ENCODE data around the gene OLA1.

The OLA1 gene

DNA sequence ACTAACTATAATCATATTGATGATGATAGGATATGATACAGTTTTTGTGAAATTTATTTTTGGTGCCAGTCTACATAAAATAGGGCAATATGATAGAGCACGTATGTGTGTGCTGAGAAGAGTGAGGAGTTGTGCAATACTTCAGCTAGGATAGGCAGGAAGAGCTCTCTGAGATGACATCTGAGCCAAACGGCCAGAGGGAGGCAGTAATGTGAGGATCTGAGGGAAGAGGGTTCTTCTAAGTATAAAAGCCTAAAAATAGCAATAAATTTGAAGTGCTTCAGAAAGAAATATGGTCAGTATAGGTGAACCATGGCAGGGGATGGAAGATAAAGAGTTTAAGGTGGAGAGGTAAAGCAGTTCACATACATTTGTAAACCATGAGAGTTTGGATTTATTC lies 102.5 kb downstream of the OLA1 start:
- peaks cover 4% of the 10 kb centered on the region for H3K36me3 Mint-ChIP-seq
- no peaks in the 10 kb centered on the region for H3K9me3 Mint-ChIP-seq
- DNase-seq = no peak
- H3K4me1 Mint-ChIP-seq = no peaks in the 10 kb centered on the region
- H3K27me3 Mint-ChIP-seq = no peaks in the 10 kb centered on the region
- H3K27ac Mint-ChIP-seq = no peak overlapping the region
- no peak overlapping the region for H3K4me3 Mint-ChIP-seq
- CTCF ChIA-PET = interaction anchor here (0.7 kb wide), 1 partner anchor 196 kb away, joined by 4 read pairs; no protein-coding TSS in a partner anchor

DNA sequence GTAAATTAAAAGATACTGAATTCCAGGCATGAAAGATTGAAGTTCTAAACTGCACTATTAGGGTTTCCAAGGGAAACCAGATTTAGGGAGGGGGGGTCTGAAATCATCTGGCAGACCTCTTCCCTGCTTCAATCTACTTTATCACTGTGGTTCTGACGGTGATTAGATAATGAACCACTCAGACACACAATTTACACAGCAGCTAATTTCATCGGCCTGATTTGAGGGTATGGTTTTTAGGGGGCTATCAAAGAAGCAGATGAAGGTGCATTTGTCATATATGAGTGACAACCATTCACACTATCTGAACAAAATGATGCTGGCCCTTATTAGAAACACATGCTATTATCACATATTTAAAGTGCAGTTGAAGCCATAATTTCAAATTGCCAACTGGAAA lies 106.0 kb downstream of the OLA1 start:
- Mint-ChIP-seq H3K27ac (no peak overlapping the region), H3K4me1 (no peaks in the 10 kb centered on the region), H3K4me3 (no peak overlapping the region), H3K36me3 (peaks cover 8% of the 10 kb centered on the region), H3K9me3 (no peaks in the 10 kb centered on the region), H3K27me3 (no peaks in the 10 kb centered on the region)
- DNase-seq = no peak
- CTCF ChIA-PET = no interaction called here

GRCh38 chr2:174138161-174138560 lies 110.2 kb downstream of the OLA1 start:
- H3K9me3 Mint-ChIP-seq = no peaks in the 10 kb centered on the region
- H3K4me1 Mint-ChIP-seq = no peaks in the 10 kb centered on the region
- H3K4me3 Mint-ChIP-seq = no peak overlapping the region
- H3K27me3 Mint-ChIP-seq = no peaks in the 10 kb centered on the region
- H3K36me3 Mint-ChIP-seq = peaks cover 14% of the 10 kb centered on the region
- no peak overlapping the region for H3K27ac Mint-ChIP-seq
- CTCF ChIA-PET = interaction anchor here (0.9 to 1.9 kb wide), 4 partner anchors 11 to 1105 kb away, joined by 3 to 10 read pairs (median 5); no protein-coding TSS in a partner anchor
- no peak for DNase-seq

- DNase-seq = no peak
- H3K4me1 Mint-ChIP-seq = no peaks in the 10 kb centered on the region
- H3K4me3 Mint-ChIP-seq = no peak overlapping the region
- no peaks in the 10 kb centered on the region for H3K27me3 Mint-ChIP-seq
- H3K27ac Mint-ChIP-seq = no peak overlapping the region
- no peaks in the 10 kb centered on the region for H3K9me3 Mint-ChIP-seq
- CTCF ChIA-PET = no interaction called here
- H3K36me3 Mint-ChIP-seq = peaks cover 13% of the 10 kb centered on the region
These were observed 112.4 kb downstream of the OLA1 start for GRCh38 chr2:174135981-174136380.

- no peak for DNase-seq
- no peaks in the 10 kb centered on the region for H3K4me1 Mint-ChIP-seq
- no peak overlapping the region for H3K27ac Mint-ChIP-seq
- CTCF ChIA-PET = no interaction called here
- H3K27me3 Mint-ChIP-seq = no peaks in the 10 kb centered on the region
- H3K9me3 Mint-ChIP-seq = no peaks in the 10 kb centered on the region
- peaks cover 1% of the 10 kb centered on the region for H3K36me3 Mint-ChIP-seq
- H3K4me3 Mint-ChIP-seq = no peak overlapping the region
These were observed 123.2 kb downstream of the OLA1 start for GRCh38 chr2:174125090-174125489.

- no peaks in the 10 kb centered on the region for H3K4me1 Mint-ChIP-seq
- no peaks in the 10 kb centered on the region for H3K27me3 Mint-ChIP-seq
- peaks cover 1% of the 10 kb centered on the region for H3K36me3 Mint-ChIP-seq
- no peak overlapping the region for H3K4me3 Mint-ChIP-seq
- no peaks in the 10 kb centered on the region for H3K9me3 Mint-ChIP-seq
- no peak for DNase-seq
- CTCF ChIA-PET = no interaction called here
- no peak overlapping the region for H3K27ac Mint-ChIP-seq
These were observed 124.2 kb downstream of the OLA1 start for GRCh38 chr2:174124181-174124580.

DNA sequence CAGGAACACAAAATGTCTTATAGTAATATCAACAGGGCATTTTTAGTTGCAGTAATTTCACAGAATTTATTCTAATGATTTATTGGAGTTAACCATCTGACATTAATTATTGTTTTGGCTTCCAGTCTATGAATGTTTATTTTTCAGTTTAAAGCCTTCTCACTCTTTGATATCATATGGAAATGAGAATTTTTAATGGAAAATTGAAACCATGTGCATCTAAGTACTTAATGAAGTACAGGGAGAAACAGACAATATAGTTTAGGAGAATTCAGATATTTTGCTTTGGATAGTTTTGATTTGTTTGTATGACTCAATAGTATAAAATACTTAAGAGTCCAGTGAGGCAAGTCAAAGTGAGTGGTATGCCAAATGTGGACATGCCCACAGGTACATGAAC lies 126.1 kb downstream of the OLA1 start:
- no peaks in the 10 kb centered on the region for H3K9me3 Mint-ChIP-seq
- no peaks in the 10 kb centered on the region for H3K4me1 Mint-ChIP-seq
- H3K27ac Mint-ChIP-seq = no peak overlapping the region
- H3K36me3 Mint-ChIP-seq = peaks cover 6% of the 10 kb centered on the region
- no peak overlapping the region for H3K4me3 Mint-ChIP-seq
- CTCF ChIA-PET = no interaction called here
- no peak for DNase-seq
- no peaks in the 10 kb centered on the region for H3K27me3 Mint-ChIP-seq

- Mint-ChIP-seq H3K9me3 (no peaks in the 10 kb centered on the region), H3K27me3 (no peaks in the 10 kb centered on the region), H3K36me3 (peaks cover 6% of the 10 kb centered on the region), H3K27ac (no peak overlapping the region), H3K4me1 (no peaks in the 10 kb centered on the region), H3K4me3 (no peak overlapping the region)
- no peak for DNase-seq
- CTCF ChIA-PET = no interaction called here
These were observed 126.7 kb downstream of the OLA1 start for GRCh38 chr2:174121612-174122011.

GRCh38 chr2:174121175-174121574 lies 127.2 kb downstream of the OLA1 start:
- Mint-ChIP-seq H3K4me3 (no peak overlapping the region), H3K36me3 (peaks cover 6% of the 10 kb centered on the region), H3K4me1 (no peaks in the 10 kb centered on the region), H3K9me3 (no peaks in the 10 kb centered on the region), H3K27me3 (no peaks in the 10 kb centered on the region), H3K27ac (no peak overlapping the region)
- no peak for DNase-seq
- CTCF ChIA-PET = no interaction called here

DNA sequence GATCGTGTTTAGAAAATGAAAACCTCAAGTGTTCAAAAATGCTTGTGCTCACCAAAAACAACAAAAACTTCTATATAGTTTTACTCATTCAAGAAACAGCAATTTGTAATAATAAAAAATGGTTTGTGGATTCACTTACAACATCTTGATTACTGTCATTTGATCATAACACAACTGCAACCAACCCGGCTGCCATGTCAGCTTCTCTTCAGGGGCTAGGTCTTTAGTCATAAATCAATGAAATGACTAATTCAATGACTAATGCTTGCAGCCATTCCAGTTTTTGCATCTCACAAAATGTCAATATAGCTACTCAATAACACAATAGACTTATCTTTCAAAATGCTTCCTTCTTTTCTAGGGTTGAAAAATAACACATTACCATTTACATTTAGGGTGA lies 128.0 kb downstream of the OLA1 start:
- Mint-ChIP-seq H3K9me3 (no peaks in the 10 kb centered on the region), H3K27ac (no peak overlapping the region), H3K36me3 (peaks cover 9% of the 10 kb centered on the region), H3K4me3 (no peak overlapping the region), H3K4me1 (no peaks in the 10 kb centered on the region), H3K27me3 (no peaks in the 10 kb centered on the region)
- CTCF ChIA-PET = no interaction called here
- no peak for DNase-seq

DNA sequence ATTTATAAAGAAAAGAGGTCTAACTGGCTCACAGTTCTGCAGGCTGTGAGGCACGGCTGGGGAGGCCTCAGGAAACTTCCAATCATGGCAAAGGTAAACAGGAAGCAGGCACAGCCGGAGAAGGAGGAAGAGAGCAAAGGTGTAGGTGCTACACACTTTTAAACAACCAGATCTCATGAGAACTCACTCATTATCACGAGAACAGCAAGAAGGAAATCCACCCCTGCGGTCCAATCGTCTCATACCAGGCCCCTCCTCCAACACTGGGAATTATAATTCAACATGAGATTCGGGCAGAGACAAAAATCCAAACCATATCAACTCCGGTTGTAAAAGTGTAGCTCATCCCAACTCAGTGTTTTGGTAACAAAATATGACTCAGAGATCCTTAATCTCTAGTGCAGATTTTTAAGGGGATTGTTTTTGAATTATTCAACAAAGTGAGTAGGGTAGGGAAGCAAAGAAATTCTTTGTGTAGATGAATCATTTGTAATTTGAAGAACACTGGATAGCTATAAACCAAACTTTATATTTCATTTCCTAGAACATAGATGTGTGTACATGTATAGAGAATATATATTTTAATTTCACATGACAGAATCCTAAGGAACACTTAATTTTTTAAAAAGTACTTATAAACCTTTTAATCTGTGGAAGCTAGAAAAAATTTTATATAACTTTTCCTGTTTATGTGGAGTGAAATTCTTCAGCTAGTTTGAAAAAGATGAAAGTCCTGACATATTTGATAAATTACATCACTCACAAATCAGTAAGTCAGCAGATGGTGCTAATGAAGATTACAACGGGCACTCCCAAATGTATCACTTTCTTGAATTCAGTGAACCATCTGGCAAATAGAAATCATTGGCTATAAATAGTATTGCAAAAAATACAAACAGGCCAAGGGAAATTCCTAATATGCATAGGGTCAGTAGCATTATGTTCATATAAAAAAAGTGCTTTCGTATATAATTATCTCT lies 130.1 kb downstream of the OLA1 start:
- Mint-ChIP-seq H3K27ac (no peak overlapping the region), H3K4me3 (no peak overlapping the region), H3K36me3 (peaks cover 15% of the 10 kb centered on the region), H3K27me3 (no peaks in the 10 kb centered on the region), H3K9me3 (no peaks in the 10 kb centered on the region), H3K4me1 (no peaks in the 10 kb centered on the region)
- DNase-seq = no peak
- CTCF ChIA-PET = interaction anchor here (0.8 kb wide), 1 partner anchor 223 kb away, joined by 3 read pairs; no protein-coding TSS in a partner anchor

- CTCF ChIA-PET = no interaction called here
- Mint-ChIP-seq H3K36me3 (peaks cover 10% of the 10 kb centered on the region), H3K27me3 (no peaks in the 10 kb centered on the region), H3K9me3 (no peaks in the 10 kb centered on the region), H3K4me3 (no peak overlapping the region), H3K27ac (no peak overlapping the region), H3K4me1 (no peaks in the 10 kb centered on the region)
- no peak for DNase-seq
These were observed 136.3 kb downstream of the OLA1 start for GRCh38 chr2:174112073-174112472.

- no peaks in the 10 kb centered on the region for H3K4me1 Mint-ChIP-seq
- DNase-seq = no peak
- peaks cover 1% of the 10 kb centered on the region for H3K36me3 Mint-ChIP-seq
- no peak overlapping the region for H3K4me3 Mint-ChIP-seq
- no peak overlapping the region for H3K27ac Mint-ChIP-seq
- H3K9me3 Mint-ChIP-seq = no peaks in the 10 kb centered on the region
- CTCF ChIA-PET = no interaction called here
- no peaks in the 10 kb centered on the region for H3K27me3 Mint-ChIP-seq
These were observed 139.8 kb downstream of the OLA1 start for GRCh38 chr2:174108579-174108978.

DNA sequence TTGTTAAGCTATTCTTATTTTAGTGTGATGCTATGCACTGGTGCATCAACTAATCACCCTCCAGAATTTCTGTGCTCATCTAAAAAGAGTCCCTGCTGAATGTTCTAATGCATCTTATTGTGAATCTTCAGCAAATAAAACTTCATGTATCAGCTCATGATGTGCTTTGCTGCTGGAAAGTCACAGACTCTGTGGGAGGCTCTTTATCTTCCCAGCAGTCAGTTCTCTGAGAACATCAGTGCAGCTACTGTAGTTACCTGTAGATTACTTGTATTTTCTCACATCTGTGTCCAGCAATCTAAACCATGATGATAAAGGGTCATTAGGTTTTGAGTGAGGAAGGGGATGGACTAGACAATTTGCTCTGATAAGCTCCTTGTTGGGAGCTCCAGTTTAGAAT lies 141.6 kb downstream of the OLA1 start:
- Mint-ChIP-seq H3K27ac (no peak overlapping the region), H3K27me3 (no peaks in the 10 kb centered on the region), H3K9me3 (no peaks in the 10 kb centered on the region), H3K36me3 (peaks cover 4% of the 10 kb centered on the region), H3K4me1 (no peaks in the 10 kb centered on the region), H3K4me3 (no peak overlapping the region)
- DNase-seq = no peak
- CTCF ChIA-PET = no interaction called here

DNA sequence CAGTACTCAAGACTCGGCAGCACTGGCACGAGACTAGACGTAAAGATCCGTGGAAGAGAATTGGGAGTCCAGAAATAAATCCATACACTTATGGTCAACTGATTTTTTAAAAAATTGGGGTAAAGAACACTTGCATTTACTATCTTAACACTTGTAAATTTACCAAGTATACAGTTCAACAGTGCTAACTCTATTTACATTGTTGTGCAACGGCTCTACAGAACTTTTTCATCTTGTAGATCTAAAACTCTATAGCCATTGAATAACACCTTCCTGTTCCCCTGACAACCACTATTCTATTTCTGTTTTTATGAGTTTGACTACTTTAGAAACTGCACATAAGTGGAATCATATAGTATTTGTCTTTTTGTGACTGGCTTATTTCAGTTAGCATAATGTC lies 153.8 kb downstream of the OLA1 start:
- no peaks in the 10 kb centered on the region for H3K27me3 Mint-ChIP-seq
- H3K36me3 Mint-ChIP-seq = peaks cover 2% of the 10 kb centered on the region
- no peak overlapping the region for H3K4me3 Mint-ChIP-seq
- DNase-seq = no peak
- H3K4me1 Mint-ChIP-seq = no peaks in the 10 kb centered on the region
- H3K27ac Mint-ChIP-seq = no peak overlapping the region
- CTCF ChIA-PET = no interaction called here
- no peaks in the 10 kb centered on the region for H3K9me3 Mint-ChIP-seq

All from activated naive CD4-positive, alpha-beta T cell treated with anti-CD3 and anti-CD28 coated beads, Interleukin-2, amount 10 ng/mL, durations not matched to agents 7 days and 5 days (primary cell).